IPS DF 6.9 (cell line): ENCODE measurements around the gene PARVB.

Experiments used
- DNase-seq: peaks from one replicate; pipeline ENCODE4 v3.0.0-alpha.2; 2013; ENCODE audit warnings: low read depth, low spot score
- H3K27ac ChIP-seq: one replicate; pipeline ENCODE4 v1.5.1; 2013; ENCODE audit warnings: low read length, control low read depth
- H3K27me3 ChIP-seq: 2 replicates; pipeline ENCODE4 v1.6.1; 2013; ENCODE audit warnings: mild to moderate bottlenecking, low read length; ENCODE audit not compliant: control insufficient read depth, insufficient read depth
- H3K36me3 ChIP-seq: 2 replicates; pipeline ENCODE4 v1.6.1; 2013; ENCODE audit warnings: low read length; ENCODE audit not compliant: control insufficient read depth, insufficient read depth
- H3K4me1 ChIP-seq: 2 replicates; pipeline ENCODE4 v1.6.1; 2013; ENCODE audit warnings: low read length; ENCODE audit not compliant: control insufficient read depth, insufficient read depth
- H3K4me3 ChIP-seq: 2 replicates; pipeline ENCODE4 v1.5.1; 2013; ENCODE audit warnings: mild to moderate bottlenecking, low read length
- H3K9me3 ChIP-seq: 2 replicates; pipeline ENCODE4 v1.6.1; 2013; ENCODE audit warnings: low read length, inconsistent platforms; ENCODE audit not compliant: control insufficient read depth, insufficient read depth
- WGBS: extraction: QIAGEN DNeasy Blood & Tissue Kit; methylation state at CpG from one replicate; pipeline ENCODE4 v1.1.7; 2013; ENCODE audit warnings: mixed read lengths, missing lambda C conversion rate; ENCODE audit not compliant: insufficient read length, insufficient coverage; 5-methylcytosine and 5-hydroxymethylcytosine counted together

The PARVB gene

DNA sequence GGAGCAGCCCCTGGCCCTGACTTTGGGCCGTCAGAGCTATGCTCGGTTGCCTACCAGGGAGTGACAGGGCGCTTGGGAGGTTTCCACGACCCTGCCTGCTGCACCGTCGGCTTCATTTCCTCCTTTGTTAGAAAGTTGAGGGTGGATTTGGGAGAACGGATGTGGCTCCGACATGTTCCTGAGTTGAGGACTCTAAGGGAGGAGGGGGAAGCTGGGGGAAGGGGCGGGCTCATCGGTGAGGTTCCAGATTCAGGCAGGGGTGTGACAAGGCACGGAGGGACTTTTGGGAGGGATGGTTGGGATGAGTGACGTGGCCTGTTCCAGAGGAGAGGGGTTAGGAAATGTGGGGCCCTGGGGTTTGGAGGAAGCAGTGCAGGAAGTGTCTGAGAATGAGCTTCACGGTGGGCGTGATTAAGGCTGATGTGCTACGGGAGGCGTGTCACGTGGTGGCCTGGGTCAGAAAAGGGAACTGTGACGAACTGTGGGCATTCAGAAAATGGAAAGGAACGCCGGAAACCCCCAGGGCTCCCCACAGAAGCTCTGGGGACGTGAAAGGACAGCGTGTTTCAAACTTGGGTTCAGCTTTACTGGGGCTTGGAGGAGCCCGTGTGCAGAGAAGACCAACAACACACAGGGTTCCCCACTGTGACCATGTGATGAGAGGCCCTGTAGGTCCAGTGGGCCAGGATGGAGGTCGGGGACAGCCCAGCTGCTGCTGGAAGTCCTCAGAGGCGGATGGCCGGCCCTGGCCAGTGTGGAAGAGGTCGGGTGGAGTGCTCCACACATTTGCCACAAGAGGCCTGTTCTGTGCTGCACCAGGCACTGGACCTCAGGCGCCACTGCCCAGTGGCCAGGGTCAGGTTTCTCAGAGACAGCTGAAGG is 2.8 kb downstream of the PARVB start:
- DNase-seq, result no peak
- peaks cover 3% of the 10 kb centered on the region; the same call in 1 of the 2 replicates for H3K4me1 ChIP-seq
- no peaks in the 10 kb centered on the region for H3K27me3 ChIP-seq
- H3K4me3 ChIP-seq, result no peak overlapping the region
- H3K27ac ChIP-seq, result no peak overlapping the region
- H3K36me3 ChIP-seq, result no peaks in the 10 kb centered on the region
- no peaks in the 10 kb centered on the region for H3K9me3 ChIP-seq
- no CpG with 5 or more reads among the region's 28 CpGs for WGBS

DNA sequence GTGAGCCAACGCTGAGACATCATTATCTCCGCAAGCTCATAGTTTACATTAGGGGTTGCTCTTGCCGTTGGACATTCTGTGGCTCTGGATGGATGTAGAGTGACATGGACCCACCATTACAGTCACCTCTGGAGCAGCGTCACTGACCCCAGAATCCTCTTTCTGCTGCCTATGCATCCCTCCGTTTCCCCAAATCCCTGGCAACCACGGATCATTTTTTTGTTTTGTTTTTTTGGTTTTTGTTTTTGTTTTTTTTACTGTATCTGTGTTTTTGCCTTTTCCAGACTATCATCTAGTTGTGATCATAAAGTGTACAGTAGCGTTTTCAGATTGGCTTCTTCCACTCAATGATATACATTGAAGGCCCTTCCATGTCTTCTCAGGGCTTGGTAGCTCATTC is 4.0 kb downstream of the PARVB start:
- H3K4me1 ChIP-seq, result peaks cover 3% of the 10 kb centered on the region; the same call in 1 of the 2 replicates
- H3K27me3 ChIP-seq, result no peaks in the 10 kb centered on the region
- no peaks in the 10 kb centered on the region for H3K9me3 ChIP-seq
- no peak overlapping the region for H3K4me3 ChIP-seq
- H3K27ac ChIP-seq, result no peak overlapping the region
- no peaks in the 10 kb centered on the region for H3K36me3 ChIP-seq
- DNase-seq, result no peak
- WGBS, result no CpG with 5 or more reads among the region's 7 CpGs

- H3K27ac ChIP-seq, result no peak overlapping the region
- H3K27me3 ChIP-seq, result no peaks in the 10 kb centered on the region
- no CpG with 5 or more reads among the region's 4 CpGs for WGBS
- peaks cover 1% of the 10 kb centered on the region; the same call in 1 of the 2 replicates for H3K4me1 ChIP-seq
- DNase-seq, result no peak
- no peaks in the 10 kb centered on the region for H3K36me3 ChIP-seq
- no peak overlapping the region for H3K4me3 ChIP-seq
- no peaks in the 10 kb centered on the region for H3K9me3 ChIP-seq
Observed at GRCh38 chr22:44029069-44029468, 5.0 kb downstream of the PARVB start.

DNA sequence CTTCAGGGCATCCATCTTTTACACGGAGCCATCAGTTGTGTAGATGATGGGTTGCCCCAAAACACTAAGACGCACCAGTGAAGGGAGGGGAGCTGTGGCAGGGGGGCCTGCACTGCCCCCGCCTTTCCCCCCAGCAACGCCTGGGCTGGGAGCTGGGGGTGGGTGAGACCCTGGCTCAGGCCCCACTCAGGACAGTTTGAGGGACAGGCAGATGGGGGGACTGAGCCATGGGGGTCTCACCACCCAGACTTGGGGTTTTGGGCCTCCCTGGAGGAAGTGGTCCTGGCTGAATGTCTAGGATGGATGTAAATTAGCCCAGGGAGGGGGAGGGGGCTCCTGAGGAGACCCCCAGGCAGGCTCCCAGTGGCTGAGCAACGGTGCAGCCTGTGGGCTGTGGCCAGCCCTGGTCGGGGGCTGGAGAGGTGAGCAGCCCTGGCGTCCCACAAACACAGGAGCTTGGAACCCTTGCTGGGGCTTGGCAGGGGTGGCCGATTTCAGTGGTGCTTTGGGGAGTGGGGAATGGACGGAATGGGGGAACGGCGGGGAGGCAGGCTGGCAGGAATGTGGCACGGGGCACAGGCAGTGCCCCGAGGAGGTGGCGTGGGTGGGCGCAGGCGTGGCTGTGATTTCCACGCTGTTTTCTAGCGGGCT is 6.1 kb downstream of the PARVB start:
- no peak overlapping the region for H3K4me3 ChIP-seq
- no peak overlapping the region for H3K27ac ChIP-seq
- no peaks in the 10 kb centered on the region for H3K36me3 ChIP-seq
- WGBS, result no CpG with 5 or more reads among the region's 18 CpGs
- DNase-seq, result no peak
- H3K9me3 ChIP-seq, result no peaks in the 10 kb centered on the region
- no peaks in the 10 kb centered on the region for H3K27me3 ChIP-seq
- H3K4me1 ChIP-seq, result peaks cover 1% of the 10 kb centered on the region; the same call in 1 of the 2 replicates

GRCh38 chr22:44030702-44031082 is 6.6 kb downstream of the PARVB start:
- Histone ChIP-seq H3K27me3 (no peaks in the 10 kb centered on the region), H3K27ac (no peak overlapping the region), H3K36me3 (no peaks in the 10 kb centered on the region), H3K9me3 (no peaks in the 10 kb centered on the region), H3K4me1 (peaks cover 1% of the 10 kb centered on the region; the same call in 1 of the 2 replicates), H3K4me3 (no peak overlapping the region)
- WGBS, result no CpG with 5 or more reads among the region's 8 CpGs
- DNase-seq, result no peak

GRCh38 chr22:44031158-44031952 is 7.3 kb downstream of the PARVB start:
- Histone ChIP-seq H3K9me3 (no peaks in the 10 kb centered on the region), H3K27ac (no peak overlapping the region), H3K4me1 (no peaks in the 10 kb centered on the region), H3K27me3 (no peaks in the 10 kb centered on the region), H3K36me3 (no peaks in the 10 kb centered on the region), H3K4me3 (no peak overlapping the region)
- WGBS, result no CpG with 5 or more reads among the region's 21 CpGs
- no peak for DNase-seq

GRCh38 chr22:44032126-44032730 is 8.1 kb downstream of the PARVB start:
- no peaks in the 10 kb centered on the region for H3K27me3 ChIP-seq
- DNase-seq, result no peak
- no CpG with 5 or more reads among the region's 14 CpGs for WGBS
- H3K4me1 ChIP-seq, result no peaks in the 10 kb centered on the region
- no peak overlapping the region for H3K27ac ChIP-seq
- no peak overlapping the region for H3K4me3 ChIP-seq
- H3K36me3 ChIP-seq, result no peaks in the 10 kb centered on the region
- H3K9me3 ChIP-seq, result no peaks in the 10 kb centered on the region

DNA sequence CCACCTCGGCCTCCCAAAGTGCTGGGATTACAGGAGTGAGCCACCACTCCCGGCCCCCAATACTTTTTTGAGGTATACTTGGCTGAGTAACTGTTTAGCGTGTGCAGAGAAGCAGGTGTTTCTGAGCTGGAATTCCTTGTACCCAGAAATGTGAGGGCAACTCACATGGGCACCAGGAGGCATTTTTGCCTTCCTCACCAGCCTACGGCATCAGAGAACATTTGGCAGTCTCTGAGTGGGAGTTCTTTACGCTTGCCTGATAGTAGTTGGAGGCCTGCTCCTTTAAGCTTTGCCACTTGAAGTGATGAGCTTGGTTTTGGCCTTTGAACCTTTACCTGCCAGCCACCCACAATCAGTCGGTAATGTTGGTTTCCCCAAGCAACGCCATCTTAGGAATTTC is 9.2 kb downstream of the PARVB start:
- H3K36me3 ChIP-seq, result no peaks in the 10 kb centered on the region
- no peaks in the 10 kb centered on the region for H3K9me3 ChIP-seq
- H3K4me3 ChIP-seq, result no peak overlapping the region
- H3K27me3 ChIP-seq, result no peaks in the 10 kb centered on the region
- DNase-seq, result no peak
- WGBS, result no CpG with 5 or more reads among the region's 7 CpGs
- H3K4me1 ChIP-seq, result no peaks in the 10 kb centered on the region
- H3K27ac ChIP-seq, result no peak overlapping the region

- no peaks in the 10 kb centered on the region for H3K36me3 ChIP-seq
- no peak for DNase-seq
- H3K27ac ChIP-seq, result no peak overlapping the region
- no CpG with 5 or more reads among the region's 8 CpGs for WGBS
- H3K4me3 ChIP-seq, result no peak overlapping the region
- H3K27me3 ChIP-seq, result no peaks in the 10 kb centered on the region
- no peaks in the 10 kb centered on the region for H3K9me3 ChIP-seq
- H3K4me1 ChIP-seq, result no peaks in the 10 kb centered on the region
Observed at GRCh38 chr22:44033694-44034093, 9.6 kb downstream of the PARVB start.
